Gastroesophageal sphincter (tissue), 4 donors: ENCODE results near the gene C17orf100. TPM values are rescaled to one million over a fixed set of nuclear protein-coding genes. Genes with fewer than 3 reads are reported as not detected.

Experiments
- ATAC-seq: fragments of 150-250 bp; one replicate; pipeline ENCODE4 v1.9.1; 2016; ENCODE audit warnings: mild to moderate bottlenecking, moderate library complexity
- H3K27ac ChIP-seq, 4 donors: fragments of 200-600 bp; sonication (generic) in 3 of 4; 1 replicate in 3 of 4; 2 replicates in 1 of 4; pipeline ENCODE4 v1.5.1; 2016 to 2019
- H3K27me3 ChIP-seq: fragments of 200-600 bp; sonication (generic); one replicate; pipeline ENCODE4 v1.5.1; 2019
- H3K36me3 ChIP-seq, 2 donors: fragments of 200-600 bp; sonication (generic); one replicate each; pipeline ENCODE4 v1.5.1; 2019; ENCODE audit warnings: control low read depth in 1 of 2
- H3K4me1 ChIP-seq, 3 donors: fragments of 200-600 bp; sonication (generic); 1 replicate in 2 of 3; 2 replicates in 1 of 3; pipeline ENCODE4 v1.5.1; 2016 to 2019; ENCODE audit warnings: control low read depth in 2 of 3
- H3K4me3 ChIP-seq, 2 donors: fragments of 200-600 bp; sonication (generic); one replicate each; pipeline ENCODE4 v1.5.1; 2019; ENCODE audit warnings: mild to moderate bottlenecking in 1 of 2, moderate library complexity in 1 of 2
- H3K9me3 ChIP-seq, 3 donors: fragments of 200-600 bp; sonication (generic); one replicate each; pipeline ENCODE4 v1.5.1; 2017 to 2019; ENCODE audit warnings: control low read depth in 2 of 3
- EP300 ChIP-seq: sonication (generic); formaldehyde crosslinking; IDR thresholded peaks from one replicate; pipeline ENCODE4 v1.6.1; 2017; ENCODE audit warnings: antibody characterized with exemption, mild to moderate bottlenecking
- POLR2A ChIP-seq, 2 donors: fragments of 450-650 bp; IDR thresholded peaks; one replicate each; pipeline ENCODE4 v1.6.1; 2017; ENCODE audit warnings: antibody characterized with exemption in 2 of 2, mild to moderate bottlenecking in 2 of 2, moderate library complexity in 1 of 2
- POLR2AphosphoS5 ChIP-seq: sonication (generic); formaldehyde crosslinking; IDR thresholded peaks from one replicate; pipeline ENCODE4 v1.6.1; 2017; ENCODE audit warnings: antibody characterized with exemption
- WGBS, 2 donors: methylation state at CpG; one replicate each; pipeline ENCODE4 v1.1.5; 2018; ENCODE audit warnings: low coverage in 1 of 2; 5-methylcytosine and 5-hydroxymethylcytosine counted together
- total RNA-seq, 4 donors: library from RNA; depleted of rRNA; stranded (reverse); fragments of >200 nt; gene quantifications; one replicate each; pipeline ENCODE4 v1.1.0, GENCODE V29; 2016
- TF ChIP-seq, protein P1 (sequence below), 4 experiments: fragments of 200-600 bp in 2 of 4; fragments of 450-650 bp in 2 of 4; sonication (generic) in 1 of 4; IDR thresholded peaks; one replicate each; pipeline ENCODE4 v1.5.1; 2017 to 2019; ENCODE audit warnings: antibody characterized with exemption in 4 of 4, mild to moderate bottlenecking in 2 of 4, moderate library complexity in 2 of 4

The C17orf100 gene
- total RNA-seq, 4 donors from 2014 or later: 1.4 to 2.1 TPM; not detected in 2

- no peaks in the 10 kb centered on the region for H3K4me1 ChIP-seq
- no peak for TF ChIP-seq EP300
- TF ChIP-seq POLR2AphosphoS5: no peak
- TF ChIP-seq, protein P1, sequence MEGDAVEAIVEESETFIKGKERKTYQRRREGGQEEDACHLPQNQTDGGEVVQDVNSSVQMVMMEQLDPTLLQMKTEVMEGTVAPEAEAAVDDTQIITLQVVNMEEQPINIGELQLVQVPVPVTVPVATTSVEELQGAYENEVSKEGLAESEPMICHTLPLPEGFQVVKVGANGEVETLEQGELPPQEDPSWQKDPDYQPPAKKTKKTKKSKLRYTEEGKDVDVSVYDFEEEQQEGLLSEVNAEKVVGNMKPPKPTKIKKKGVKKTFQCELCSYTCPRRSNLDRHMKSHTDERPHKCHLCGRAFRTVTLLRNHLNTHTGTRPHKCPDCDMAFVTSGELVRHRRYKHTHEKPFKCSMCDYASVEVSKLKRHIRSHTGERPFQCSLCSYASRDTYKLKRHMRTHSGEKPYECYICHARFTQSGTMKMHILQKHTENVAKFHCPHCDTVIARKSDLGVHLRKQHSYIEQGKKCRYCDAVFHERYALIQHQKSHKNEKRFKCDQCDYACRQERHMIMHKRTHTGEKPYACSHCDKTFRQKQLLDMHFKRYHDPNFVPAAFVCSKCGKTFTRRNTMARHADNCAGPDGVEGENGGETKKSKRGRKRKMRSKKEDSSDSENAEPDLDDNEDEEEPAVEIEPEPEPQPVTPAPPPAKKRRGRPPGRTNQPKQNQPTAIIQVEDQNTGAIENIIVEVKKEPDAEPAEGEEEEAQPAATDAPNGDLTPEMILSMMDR (IDR thresholded peaks at IDR 0.05): no peak
- TF ChIP-seq POLR2A (IDR thresholded peaks at IDR 0.05): no peak
- 47 to 52% methylated on average over 2 to 4 of the region's 4 CpGs for WGBS, 2 donors
These were observed 29.6 kb downstream of the C17orf100 start for GRCh38 chr17:6681176-6681575.

GRCh38 chr17:6681671-6682070 lies 30.1 kb downstream of the C17orf100 start:
- no peak for TF ChIP-seq POLR2AphosphoS5
- TF ChIP-seq, protein P1 (IDR thresholded peaks at IDR 0.05): no peak
- no peak for TF ChIP-seq POLR2A (IDR thresholded peaks at IDR 0.05)
- no peak for TF ChIP-seq EP300
- 73% methylated on average over 5 of the region's 5 CpGs; no CpG with 5 or more reads in 1 of the 2 donors for WGBS, 2 donors
- H3K36me3 ChIP-seq: no peaks in the 10 kb centered on the region
- peaks cover 69% of the 10 kb centered on the region for H3K27me3 ChIP-seq
- H3K4me1 ChIP-seq: no peaks in the 10 kb centered on the region
- no peak for ATAC-seq
- H3K27ac ChIP-seq: no peak overlapping the region
- H3K4me3 ChIP-seq: no peak overlapping the region
- H3K9me3 ChIP-seq: no peaks in the 10 kb centered on the region

More at GRCh38 chr17:6681176-6681575, 29.6 kb downstream of the C17orf100 start:
- no peak overlapping the region for H3K27ac ChIP-seq
- ATAC-seq: no peak
- H3K4me3 ChIP-seq: no peak overlapping the region
- no peaks in the 10 kb centered on the region for H3K9me3 ChIP-seq
- H3K36me3 ChIP-seq: no peaks in the 10 kb centered on the region
- H3K27me3 ChIP-seq: peaks cover 70% of the 10 kb centered on the region

DNA sequence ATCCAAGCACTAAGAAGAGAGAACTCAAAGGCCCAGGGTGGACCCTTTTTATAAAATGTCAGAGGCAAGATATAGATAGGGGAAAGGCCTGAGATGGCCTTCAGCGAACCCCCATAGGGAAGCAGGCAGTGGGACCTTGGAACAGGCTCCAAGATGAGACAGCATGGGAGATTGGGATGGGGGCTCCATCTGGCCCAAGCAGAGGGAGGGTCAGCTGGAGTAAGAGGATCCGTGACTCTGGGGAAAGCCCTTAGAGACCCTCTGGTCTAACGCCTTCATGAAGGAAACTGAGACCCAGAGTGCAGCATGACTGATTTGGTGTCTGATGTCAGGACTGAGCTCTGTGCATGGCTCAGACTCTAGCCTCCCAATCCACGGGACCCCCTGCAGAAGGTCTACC lies 30.8 kb downstream of the C17orf100 start:
- H3K4me1 ChIP-seq: no peaks in the 10 kb centered on the region
- no peaks in the 10 kb centered on the region for H3K9me3 ChIP-seq
- H3K27ac ChIP-seq: no peak overlapping the region
- ATAC-seq: no peak
- no peaks in the 10 kb centered on the region for H3K36me3 ChIP-seq
- WGBS, 2 donors: 83 to 92% methylated on average over 2 to 3 of the region's 4 CpGs
- H3K27me3 ChIP-seq: peaks cover 62% of the 10 kb centered on the region
- H3K4me3 ChIP-seq: no peak overlapping the region
- TF ChIP-seq POLR2AphosphoS5 (no peak), POLR2A (IDR thresholded peaks at IDR 0.05) (no peak), EP300 (no peak)
- TF ChIP-seq, protein P1 (IDR thresholded peaks at IDR 0.05): no peak

DNA sequence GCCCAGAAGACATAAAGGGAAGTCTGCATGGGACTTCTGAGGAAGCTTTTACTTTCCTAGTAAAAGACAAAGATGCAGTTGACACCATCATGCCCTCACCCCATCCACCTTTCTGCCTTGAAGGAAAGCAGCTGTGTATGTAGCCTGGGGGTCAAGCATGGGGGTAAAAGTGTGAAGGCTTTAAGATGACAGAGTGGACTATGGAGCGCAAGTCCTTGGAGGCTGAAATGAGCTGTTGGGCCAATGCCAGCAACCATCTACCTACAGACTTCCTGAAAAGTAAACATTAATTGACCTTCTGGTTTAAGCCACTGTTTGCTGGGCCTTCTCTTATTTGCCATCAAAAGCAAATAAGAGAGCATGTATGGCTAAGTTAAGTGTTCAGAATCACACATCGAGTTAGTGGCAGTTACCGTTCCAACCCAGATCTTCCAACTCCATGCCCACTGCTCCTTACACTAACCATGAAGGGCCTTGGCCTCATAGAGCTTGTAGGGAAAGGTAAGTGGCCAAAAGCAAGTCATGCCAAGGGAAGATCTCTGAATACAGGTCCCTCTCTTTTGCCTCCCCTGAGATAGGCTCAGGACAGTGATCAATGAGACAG lies 31.6 kb downstream of the C17orf100 start:
- no peak overlapping the region for H3K27ac ChIP-seq
- no peaks in the 10 kb centered on the region for H3K4me1 ChIP-seq
- WGBS, 2 donors: 95 to 100% methylated on average over 2 to 3 of the region's 3 CpGs
- no peak for ATAC-seq
- H3K27me3 ChIP-seq: peaks cover 54% of the 10 kb centered on the region
- no peaks in the 10 kb centered on the region for H3K36me3 ChIP-seq
- H3K9me3 ChIP-seq: no peaks in the 10 kb centered on the region
- TF ChIP-seq POLR2A (IDR thresholded peaks at IDR 0.05): no peak
- no peak for TF ChIP-seq POLR2AphosphoS5
- TF ChIP-seq EP300: no peak
- TF ChIP-seq, protein P1 (IDR thresholded peaks at IDR 0.05): no peak
- no peak overlapping the region for H3K4me3 ChIP-seq

DNA sequence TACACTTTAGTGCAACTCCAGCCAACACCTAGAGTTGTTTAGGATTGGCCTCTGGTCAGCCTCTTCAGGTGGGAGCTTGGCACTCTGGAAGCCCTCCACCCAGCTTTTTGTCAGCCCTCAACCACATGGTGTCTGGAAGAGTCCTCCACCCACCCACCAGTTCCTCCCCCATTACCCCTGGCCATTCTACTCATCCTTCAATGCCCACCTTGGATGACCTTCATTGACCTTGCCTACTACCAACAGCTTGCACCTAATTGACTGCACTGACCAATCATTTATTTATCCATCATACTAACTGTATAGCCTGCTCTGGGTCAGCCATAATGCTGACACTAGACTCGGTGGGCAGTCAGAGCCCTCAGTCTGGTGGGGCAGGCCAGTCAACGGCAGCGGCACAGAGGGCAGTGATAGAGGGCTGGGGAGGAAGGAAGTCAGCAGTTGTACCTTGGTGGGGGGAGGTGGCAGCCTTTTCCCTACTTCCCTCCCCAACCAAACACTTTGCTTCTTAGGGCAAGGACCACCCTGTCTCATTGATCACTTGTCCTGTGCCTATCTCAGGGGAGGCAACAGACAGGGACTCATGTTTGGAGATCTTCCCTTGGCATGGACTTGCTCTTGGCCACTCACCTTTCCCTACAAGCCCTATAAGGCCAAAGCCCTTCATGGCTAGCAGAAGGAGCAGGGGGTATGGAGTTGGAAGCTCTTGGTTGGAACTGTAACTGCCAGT lies 32.3 kb downstream of the C17orf100 start:
- H3K4me1 ChIP-seq: no peaks in the 10 kb centered on the region
- no peak overlapping the region for H3K4me3 ChIP-seq
- no CpG with 5 or more reads among the region's 3 CpGs for WGBS, 2 donors
- H3K36me3 ChIP-seq: no peaks in the 10 kb centered on the region
- ATAC-seq: no peak
- H3K27me3 ChIP-seq: peaks cover 47% of the 10 kb centered on the region
- TF ChIP-seq POLR2A (IDR thresholded peaks at IDR 0.05) (no peak), EP300 (no peak), POLR2AphosphoS5 (no peak)
- TF ChIP-seq, protein P1 (IDR thresholded peaks at IDR 0.05): no peak
- no peak overlapping the region for H3K27ac ChIP-seq
- H3K9me3 ChIP-seq: no peaks in the 10 kb centered on the region
